ENCODE data around the gene EFL1. TPM values are rescaled to one million over a fixed set of nuclear protein-coding genes. Genes with fewer than 3 reads are reported as not detected.

The EFL1 gene
- total RNA-seq, 2 experiments from 2014 or later = 25.1 to 25.7 TPM

GRCh38 chr15:82139823-82140268 lies 122.7 kb downstream of the EFL1 start:
- DNase-seq (ENCODE audit: low spot score) = peak; percentile 43
- H3K4me2 ChIP-seq (ENCODE audit: low read length) = no peak overlapping the region
- no peaks in the 10 kb centered on the region for H3K79me2 ChIP-seq (ENCODE audit: insufficient read depth, low read depth, low read length)
- CTCF ChIA-PET (ENCODE audit: unreplicated experiment) = no interaction called here
- H2AFZ ChIP-seq (ENCODE audit: low read length) = peak overlapping the region; percentile 43; the same call in 1 of the 2 replicates
- no peaks in the 10 kb centered on the region for H4K20me1 ChIP-seq (ENCODE audit: insufficient read depth, low read length)
- POLR2A ChIA-PET = interaction anchor here (1.7 kb wide), 1 partner anchor 9 kb away, joined by 4 read pairs; no protein-coding TSS in a partner anchor
- H3K27ac ChIP-seq (ENCODE audit: low read depth, low read length, poor library complexity, severe bottlenecking) = no peak overlapping the region
- H3K9me3 ChIP-seq (ENCODE audit: low read length) = no peaks in the 10 kb centered on the region
- peaks cover 32% of the 10 kb centered on the region for H3K36me3 ChIP-seq (ENCODE audit: insufficient read depth, low read length)
- H3K9me2 ChIP-seq (ENCODE audit: insufficient read depth, low read length) = no peaks in the 10 kb centered on the region
- H3K4me1 ChIP-seq (ENCODE audit: insufficient read depth, low read length, poor library complexity, severe bottlenecking) = no peaks in the 10 kb centered on the region
- intact Hi-C loops (cut with micrococcal nuclease; ENCODE audit: unreplicated experiment) = no loop called here
- no TSS peak for BruUV-seq (replicated peaks)
- TF ChIP-seq EZH2phosphoT487 (IDR thresholded peaks at IDR 0.05; ENCODE audit: borderline replicate concordance, low read depth, low read length) (no peak), CTCF (conservative IDR thresholded peaks at IDR 0.05; ENCODE audit: low read length) (peak; percentile 86)
- H3K4me3 ChIP-seq (ENCODE audit: low read depth, low read length, poor library complexity, severe bottlenecking) = no peak overlapping the region

GRCh38 chr15:82138306-82138705 lies 124.2 kb downstream of the EFL1 start:
- CTCF ChIA-PET (ENCODE audit: unreplicated experiment) = no interaction called here
- H3K36me3 ChIP-seq (ENCODE audit: insufficient read depth, low read length) = peaks cover 37% of the 10 kb centered on the region
- POLR2A ChIA-PET = interaction anchor here (0.6 kb wide), 1 partner anchor 96 kb away, joined by 3 read pairs; no protein-coding TSS in a partner anchor

More at GRCh38 chr15:82138306-82138705, 124.2 kb downstream of the EFL1 start:
- Histone ChIP-seq H2AFZ (ENCODE audit: low read length) (no peak overlapping the region), H3K9me2 (ENCODE audit: insufficient read depth, low read length) (no peaks in the 10 kb centered on the region), H3K9me3 (ENCODE audit: low read length) (no peaks in the 10 kb centered on the region), H4K20me1 (ENCODE audit: insufficient read depth, low read length) (no peaks in the 10 kb centered on the region), H3K27ac (ENCODE audit: low read depth, low read length, poor library complexity, severe bottlenecking) (no peak overlapping the region), H3K4me1 (ENCODE audit: insufficient read depth, low read length, poor library complexity, severe bottlenecking) (no peaks in the 10 kb centered on the region), H3K4me3 (ENCODE audit: low read depth, low read length, poor library complexity, severe bottlenecking) (no peak overlapping the region), H3K79me2 (ENCODE audit: insufficient read depth, low read depth, low read length) (no peaks in the 10 kb centered on the region), H3K4me2 (ENCODE audit: low read length) (no peak overlapping the region)
- DNase-seq (ENCODE audit: low spot score) = no peak
- no peak for TF ChIP-seq CTCF (conservative IDR thresholded peaks at IDR 0.05; ENCODE audit: low read length)
- TF ChIP-seq EZH2phosphoT487 (IDR thresholded peaks at IDR 0.05; ENCODE audit: borderline replicate concordance, low read depth, low read length) = no peak
- intact Hi-C loops (cut with micrococcal nuclease; ENCODE audit: unreplicated experiment) = no loop called here
- BruUV-seq (replicated peaks) = no TSS peak

Data from OCI-LY7 (cell line).